Neuronal stem cell (in vitro differentiated cells): ENCODE results near the gene RELL1.

Source experiments
- DNase-seq: peaks from one replicate; pipeline ENCODE4 v3.0.0-alpha.2; 2013; ENCODE audit warnings: low spot score
- H2AFZ ChIP-seq: one replicate; pipeline ENCODE4 v1.6.1; 2013; ENCODE audit warnings: mild to moderate bottlenecking, low read length, inconsistent platforms
- H2AK5ac ChIP-seq: 2 replicates; pipeline ENCODE4 v1.6.1; 2013; ENCODE audit warnings: low read depth, mild to moderate bottlenecking, inconsistent platforms, low read length, moderate library complexity, mixed read lengths
- H2BK120ac ChIP-seq: 2 replicates; pipeline ENCODE4 v1.6.1; 2013; ENCODE audit warnings: low read depth, mild to moderate bottlenecking, inconsistent platforms, low read length, moderate library complexity, mixed read lengths
- H2BK12ac ChIP-seq: one replicate; pipeline ENCODE4 v1.6.1; 2013; ENCODE audit warnings: low read length, inconsistent platforms
- H2BK15ac ChIP-seq: 2 replicates; pipeline ENCODE4 v1.6.1; 2013; ENCODE audit warnings: mild to moderate bottlenecking, low read length, inconsistent platforms, mixed read lengths
- H2BK5ac ChIP-seq: one replicate; pipeline ENCODE4 v1.6.1; 2013; ENCODE audit warnings: inconsistent platforms, mild to moderate bottlenecking, low read length, moderate library complexity
- H3K14ac ChIP-seq: one replicate; pipeline ENCODE4 v1.6.1; 2013; ENCODE audit warnings: low read length, inconsistent platforms
- H3K18ac ChIP-seq: 2 replicates; pipeline ENCODE4 v1.6.1; 2013; ENCODE audit warnings: low read length, inconsistent platforms
- H3K23ac ChIP-seq: 2 replicates; pipeline ENCODE4 v1.6.1; 2013; ENCODE audit warnings: low read depth, mild to moderate bottlenecking, mixed read lengths, low read length, inconsistent platforms; ENCODE audit not compliant: poor library complexity
- H3K27ac ChIP-seq: replicated peaks from 3 replicates; pipeline ENCODE4 v1.5.1; 2013; ENCODE audit warnings: low read length, inconsistent platforms
- H3K27me3 ChIP-seq, 3 experiments: 2 replicates each; pipeline ENCODE4 v1.6.1; 2013; ENCODE audit warnings: low read length in 3 of 3, mild to moderate bottlenecking in 2 of 3, inconsistent platforms in 1 of 3, low read depth in 1 of 3, mixed read lengths in 1 of 3, moderate library complexity in 1 of 3; ENCODE audit not compliant: control insufficient read depth in 3 of 3, insufficient read depth in 3 of 3
- H3K36me3 ChIP-seq, 2 donors: replicated peaks in 1 of 2; 2 replicates each; pipeline ENCODE4 v1.6.1; 2013; ENCODE audit warnings: low read length in 2 of 2; ENCODE audit not compliant: control insufficient read depth in 2 of 2, insufficient read depth in 2 of 2
- H3K4ac ChIP-seq: 2 replicates; pipeline ENCODE4 v1.6.1; 2013; ENCODE audit warnings: inconsistent platforms, mild to moderate bottlenecking, low read length, moderate library complexity
- H3K4me1 ChIP-seq, 2 donors: 1 replicate in 1 of 2; 2 replicates in 1 of 2; pipeline ENCODE4 v1.6.1; 2013; ENCODE audit warnings: low read length in 2 of 2, low read depth in 1 of 2; ENCODE audit not compliant: control insufficient read depth in 2 of 2, insufficient read depth in 1 of 2
- H3K4me2 ChIP-seq: one replicate; pipeline ENCODE4 v1.6.1; 2013; ENCODE audit warnings: mild to moderate bottlenecking, low read length, inconsistent platforms; ENCODE audit not compliant: insufficient read depth, poor library complexity, severe bottlenecking
- H3K4me3 ChIP-seq, 2 donors: 2 replicates each; pipeline ENCODE4 v1.5.1; 2013; ENCODE audit warnings: low read length in 2 of 2, mild to moderate bottlenecking in 2 of 2, inconsistent platforms in 1 of 2, moderate library complexity in 1 of 2
- H3K79me1 ChIP-seq: one replicate; pipeline ENCODE4 v1.6.1; 2013; ENCODE audit warnings: low read depth, mild to moderate bottlenecking, inconsistent platforms, low read length, moderate library complexity
- H3K9ac ChIP-seq: one replicate; pipeline ENCODE4 v1.6.1; 2013; ENCODE audit warnings: mild to moderate bottlenecking, low read depth, low read length, inconsistent platforms; ENCODE audit not compliant: poor library complexity
- H3K9me3 ChIP-seq, 2 donors: replicated peaks in 1 of 2; 2 replicates each; pipeline versions ENCODE3 to v1.6.1; 2013; ENCODE audit warnings: low read length in 2 of 2, mild to moderate bottlenecking in 2 of 2, inconsistent platforms in 1 of 2, low read depth in 1 of 2, mixed read lengths in 1 of 2, moderate library complexity in 1 of 2; ENCODE audit not compliant: control insufficient read depth in 2 of 2, insufficient read depth in 1 of 2
- H4K8ac ChIP-seq: one replicate; pipeline ENCODE4 v1.6.1; 2013; ENCODE audit warnings: low read depth, mild to moderate bottlenecking, inconsistent platforms, low read length, moderate library complexity
- H4K91ac ChIP-seq: one replicate; pipeline ENCODE4 v1.6.1; 2013; ENCODE audit warnings: low read length, low read depth, mild to moderate bottlenecking, inconsistent platforms; ENCODE audit not compliant: poor library complexity
- WGBS, 2 donors: extraction: QIAGEN DNeasy Blood & Tissue Kit; methylation state at CpG; one replicate each; pipeline ENCODE4 v1.1.7; 2013; ENCODE audit warnings: missing lambda C conversion rate in 2 of 2, mixed read lengths in 1 of 2; ENCODE audit not compliant: insufficient read length in 2 of 2, insufficient replicate concordance in 1 of 2; ENCODE audit errors: extremely low coverage in 2 of 2; 5-methylcytosine and 5-hydroxymethylcytosine counted together

The RELL1 gene

DNA sequence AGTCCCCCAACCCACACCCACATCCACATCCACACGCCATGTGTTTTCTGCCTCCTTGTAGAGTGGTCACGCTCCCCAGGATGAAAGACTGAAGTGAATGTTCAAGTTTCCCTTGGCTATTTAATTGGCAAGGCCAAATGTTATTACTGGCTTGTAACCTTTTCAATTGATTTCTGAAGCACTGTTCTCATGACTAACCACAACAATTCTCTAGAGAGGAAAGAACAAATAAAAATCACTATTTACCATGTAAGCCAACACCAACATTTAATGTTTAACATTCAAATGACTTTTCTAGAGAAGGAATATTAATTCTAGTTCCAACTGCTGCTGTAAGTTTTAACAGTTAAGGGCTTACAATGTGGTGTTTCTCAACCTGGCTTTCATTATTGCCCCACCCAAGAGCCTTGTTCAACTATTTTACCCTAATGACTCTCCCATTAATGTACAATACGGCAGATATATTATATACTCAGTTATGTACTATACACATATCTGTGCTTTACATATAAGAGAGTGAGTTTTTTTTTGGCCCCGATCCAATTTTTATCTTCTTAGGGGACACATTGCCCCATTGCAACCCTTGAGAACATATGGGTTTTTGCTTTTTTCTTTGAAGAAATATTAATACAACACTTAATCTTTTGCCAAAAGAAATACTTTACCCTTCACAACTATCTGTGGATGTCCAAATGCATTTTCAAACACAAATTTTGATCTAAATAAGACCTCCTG, 46.5 kb downstream of the RELL1 start:
- no peak overlapping the region for H2AK5ac ChIP-seq
- no peak overlapping the region for H4K8ac ChIP-seq
- H2BK12ac ChIP-seq: no peak overlapping the region
- H3K18ac ChIP-seq: no peak overlapping the region
- no peak overlapping the region for H3K14ac ChIP-seq
- H3K9me3 ChIP-seq: no peaks in the 10 kb centered on the region
- no CpG with 5 or more reads among the region's 4 CpGs for WGBS, 2 donors
- H2BK15ac ChIP-seq: no peak overlapping the region
- H2BK5ac ChIP-seq: no peak overlapping the region
- no peaks in the 10 kb centered on the region for H3K79me1 ChIP-seq
- no peak overlapping the region for H3K4me2 ChIP-seq
- DNase-seq: no peak
- H2BK120ac ChIP-seq: no peak overlapping the region
- H3K36me3 ChIP-seq: peaks cover 2 to 11% of the 10 kb centered on the region in 2 donors
- H2AFZ ChIP-seq: no peak overlapping the region
- H3K27me3 ChIP-seq: no peaks in the 10 kb centered on the region
- no peaks in the 10 kb centered on the region for H3K4me1 ChIP-seq
- no peak overlapping the region for H3K27ac ChIP-seq
- no peak overlapping the region for H3K9ac ChIP-seq
- H3K4ac ChIP-seq: no peak overlapping the region
- no peak overlapping the region for H3K4me3 ChIP-seq
- H4K91ac ChIP-seq: no peak overlapping the region
- no peak overlapping the region for H3K23ac ChIP-seq

DNA sequence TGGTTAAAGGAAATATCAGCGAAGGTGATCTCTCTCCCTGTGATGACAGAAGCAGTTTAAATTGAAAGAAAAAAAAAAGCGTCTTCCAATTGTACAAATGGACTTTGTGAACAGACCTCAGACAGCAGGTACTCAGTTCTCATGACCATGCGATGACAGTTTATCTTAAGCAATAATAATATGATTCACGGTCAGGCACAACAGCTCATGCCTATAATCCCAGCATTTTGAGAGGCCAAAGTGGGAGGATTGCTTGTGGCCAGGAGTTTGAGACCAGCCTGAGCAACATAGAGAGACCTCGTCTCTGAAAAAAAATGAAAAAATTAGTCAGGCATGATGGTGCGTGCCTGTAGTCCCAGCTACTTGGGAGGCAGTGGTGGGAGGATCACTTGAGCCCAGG, 51.0 kb downstream of the RELL1 start:
- Histone ChIP-seq H2BK5ac (no peak overlapping the region), H3K4ac (no peak overlapping the region), H2AK5ac (no peak overlapping the region), H3K4me3 (no peak overlapping the region), H2BK120ac (no peak overlapping the region), H3K4me1 (no peaks in the 10 kb centered on the region), H3K36me3 (peaks cover 6 to 37% of the 10 kb centered on the region in 2 donors), H2AFZ (no peak overlapping the region), H3K18ac (no peak overlapping the region), H3K27me3 (no peaks in the 10 kb centered on the region), H2BK15ac (no peak overlapping the region), H3K9me3 (no peaks in the 10 kb centered on the region), H3K14ac (no peak overlapping the region), H4K8ac (no peak overlapping the region), H3K23ac (no peak overlapping the region), H3K9ac (no peak overlapping the region), H2BK12ac (no peak overlapping the region), H3K4me2 (no peak overlapping the region), H3K27ac (no peak overlapping the region), H4K91ac (no peak overlapping the region), H3K79me1 (no peaks in the 10 kb centered on the region)
- WGBS, 2 donors: no CpG with 5 or more reads among the region's 6 CpGs
- DNase-seq: no peak

DNA sequence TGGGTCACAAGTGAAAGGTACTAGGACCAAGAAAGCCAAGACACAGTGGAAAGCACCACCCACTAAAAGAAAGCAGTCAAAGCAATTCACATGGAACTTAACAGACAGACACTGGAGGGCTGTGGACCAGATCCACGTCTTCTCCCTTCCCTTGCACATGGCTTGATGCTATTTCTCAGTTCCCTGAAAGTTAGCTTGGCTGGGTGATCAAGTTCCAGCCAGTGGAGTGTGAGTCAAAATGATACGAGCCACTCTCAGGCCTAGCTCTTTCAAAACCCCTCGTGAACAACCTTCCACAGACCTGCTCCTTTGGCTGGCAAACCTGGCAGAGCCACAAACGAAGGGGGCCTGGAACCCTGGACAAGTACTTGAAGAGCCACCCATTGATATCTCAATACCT, 52.0 kb downstream of the RELL1 start:
- no peaks in the 10 kb centered on the region for H3K27me3 ChIP-seq
- no peaks in the 10 kb centered on the region for H3K9me3 ChIP-seq
- H3K4ac ChIP-seq: no peak overlapping the region
- DNase-seq: no peak
- no peak overlapping the region for H3K18ac ChIP-seq
- H2BK120ac ChIP-seq: no peak overlapping the region
- no peak overlapping the region for H2AFZ ChIP-seq
- H4K91ac ChIP-seq: no peak overlapping the region
- H2BK12ac ChIP-seq: no peak overlapping the region
- H2BK15ac ChIP-seq: no peak overlapping the region
- no peaks in the 10 kb centered on the region for H3K4me1 ChIP-seq
- no peak overlapping the region for H3K4me2 ChIP-seq
- no peak overlapping the region for H4K8ac ChIP-seq
- no peak overlapping the region for H3K23ac ChIP-seq
- H2AK5ac ChIP-seq: no peak overlapping the region
- no peak overlapping the region for H3K9ac ChIP-seq
- H3K14ac ChIP-seq: no peak overlapping the region
- peaks cover 6 to 43% of the 10 kb centered on the region in 2 donors for H3K36me3 ChIP-seq
- no peak overlapping the region for H3K27ac ChIP-seq
- no peaks in the 10 kb centered on the region for H3K79me1 ChIP-seq
- no peak overlapping the region for H3K4me3 ChIP-seq
- no CpG with 5 or more reads among the region's 4 CpGs for WGBS, 2 donors
- no peak overlapping the region for H2BK5ac ChIP-seq

DNA sequence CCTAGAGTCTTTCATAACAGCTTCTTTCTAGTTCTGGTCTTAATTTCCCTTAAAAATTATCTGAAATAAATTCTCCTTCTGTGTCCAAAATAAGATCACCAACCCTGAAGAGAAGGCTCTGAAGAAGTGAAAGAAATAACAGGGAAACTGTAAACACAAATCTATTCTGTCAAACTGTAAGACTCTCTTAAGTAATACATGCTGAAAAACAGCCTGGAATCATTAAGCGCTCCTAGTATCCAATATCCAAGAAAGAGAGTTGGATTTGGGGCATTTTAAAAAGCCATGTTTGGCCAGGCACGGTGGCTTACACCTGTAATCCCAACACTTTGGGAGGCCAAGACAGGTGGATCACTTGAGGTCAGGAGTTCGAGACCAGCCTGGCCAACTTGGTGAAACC, 53.3 kb downstream of the RELL1 start:
- H3K36me3 ChIP-seq: peaks cover 6 to 43% of the 10 kb centered on the region in 2 donors
- no peak overlapping the region for H3K4ac ChIP-seq
- H2BK12ac ChIP-seq: no peak overlapping the region
- no peak for DNase-seq
- no peak overlapping the region for H4K91ac ChIP-seq
- no peak overlapping the region for H2BK120ac ChIP-seq
- no peak overlapping the region for H2BK5ac ChIP-seq
- H3K27ac ChIP-seq: no peak overlapping the region
- no peak overlapping the region for H3K4me2 ChIP-seq
- no peak overlapping the region for H3K23ac ChIP-seq
- H3K4me3 ChIP-seq: no peak overlapping the region
- H3K18ac ChIP-seq: no peak overlapping the region
- H3K14ac ChIP-seq: no peak overlapping the region
- H2AFZ ChIP-seq: no peak overlapping the region
- H3K27me3 ChIP-seq: no peaks in the 10 kb centered on the region
- H3K4me1 ChIP-seq: peaks cover 0 to under 1% of the 10 kb centered on the region in 2 donors
- WGBS, 2 donors: no CpG with 5 or more reads among the region's 3 CpGs
- no peak overlapping the region for H2BK15ac ChIP-seq
- H4K8ac ChIP-seq: no peak overlapping the region
- no peaks in the 10 kb centered on the region for H3K79me1 ChIP-seq
- H3K9ac ChIP-seq: no peak overlapping the region
- H3K9me3 ChIP-seq: no peaks in the 10 kb centered on the region
- no peak overlapping the region for H2AK5ac ChIP-seq
